Measurements from ENCODE around the gene NAPB. TPM values are rescaled to one million over a fixed set of nuclear protein-coding genes. Genes with fewer than 3 reads are reported as not detected.

Gene NAPB
- total and polyA plus RNA-seq, 2 of the 8 experiments (the other 6 are each of a cell fraction or from before 2014, with no cell fraction given), result 6.2 to 12.3 TPM

DNA sequence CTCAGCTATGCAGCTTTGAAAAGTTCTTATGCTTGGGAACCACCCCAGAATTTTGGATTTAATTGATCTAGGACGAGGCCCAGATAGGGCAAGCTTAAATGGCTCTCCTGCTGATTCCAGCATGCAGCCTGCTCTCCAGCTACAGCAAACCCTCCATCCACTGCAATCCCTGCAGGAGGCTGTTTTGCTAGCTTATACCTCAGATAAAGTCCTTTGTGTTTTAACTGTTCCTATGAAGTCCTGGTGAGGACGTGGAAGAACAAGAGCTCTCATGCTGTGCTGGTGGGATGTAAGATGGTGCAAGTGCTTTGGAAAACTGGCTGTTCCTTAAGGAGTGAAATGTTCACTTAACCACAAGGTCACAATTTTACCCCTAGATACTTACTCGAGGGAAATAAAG is 96.2 kb downstream of the NAPB start:
- Histone ChIP-seq H4K20me1 (replicated peaks in 1 of 2; ENCODE audit: control insufficient read depth in 1 of 2, insufficient read depth in 2 of 2, low read length in 2 of 2) (no peaks in the 10 kb centered on the region), H2AK5ac (ENCODE audit: low read depth, low read length) (no peak overlapping the region), H3K27ac (ENCODE audit: low read depth, low read length) (no peak overlapping the region), H2BK120ac (replicated peaks; ENCODE audit: low read depth, low read length) (no peak overlapping the region), H3K56ac (replicated peaks; ENCODE audit: insufficient read length, low read depth, low read length) (no peak overlapping the region), H3K4me1 (replicated peaks in 1 of 4; ENCODE audit: control insufficient read depth in 3 of 4, insufficient read depth in 4 of 4, low read length in 3 of 4) (peaks cover 0 to 6% (median under 1%) of the 10 kb centered on the region in 4 experiments; a peak in 1 of 7 replicates), H2AFZ (ENCODE audit: low read length) (no peak overlapping the region), H2BK5ac (ENCODE audit: low read depth, low read length) (no peak overlapping the region), H2BK20ac (ENCODE audit: low read length) (no peak overlapping the region), H3K9ac (replicated peaks in 1 of 4; ENCODE audit: extremely low read depth in 1 of 4, low read depth in 3 of 4, low read length in 3 of 4) (no peak overlapping the region), H4K8ac (ENCODE audit: extremely low read depth, insufficient read depth, low read length) (no peak overlapping the region), H2BK15ac (ENCODE audit: low read length) (no peak overlapping the region), H3K27me3 (replicated peaks in 1 of 4; ENCODE audit: control insufficient read depth in 3 of 4, extremely low read depth in 1 of 4, insufficient read depth in 3 of 4, low read length in 3 of 4) (no peaks in the 10 kb centered on the region), H3K18ac (ENCODE audit: extremely low read depth, low read length) (no peak overlapping the region), H3K23ac (ENCODE audit: insufficient read length) (no peak overlapping the region), H3K4me3 (ENCODE audit: extremely low read depth in 1 of 4, insufficient read depth in 2 of 4, low read depth in 3 of 4, low read length in 4 of 4) (no peak overlapping the region), H4K91ac (replicated peaks; ENCODE audit: insufficient read length, low read length) (no peak overlapping the region), H3K79me2 (ENCODE audit: control insufficient read depth in 1 of 2, insufficient read depth in 2 of 2, low read length in 2 of 2) (no peaks in the 10 kb centered on the region), H2BK12ac (ENCODE audit: low read depth, low read length) (no peak overlapping the region), H3K4ac (replicated peaks; ENCODE audit: insufficient read length, low read depth, low read length) (no peak overlapping the region), H3K23me2 (ENCODE audit: low read depth, low read length) (no peaks in the 10 kb centered on the region), H3K14ac (ENCODE audit: insufficient read length) (no peak overlapping the region), H3K4me2 (ENCODE audit: insufficient read depth in 1 of 2, low read depth in 2 of 2, low read length in 2 of 2) (no peak overlapping the region), H4K5ac (ENCODE audit: insufficient read length, low read depth, low read length) (no peak overlapping the region), H3K79me1 (ENCODE audit: low read depth, low read length) (no peaks in the 10 kb centered on the region), H3K9me3 (ENCODE audit: insufficient read depth in 2 of 2, low read depth in 1 of 2, low read length in 1 of 2) (peaks cover 0 to 11% of the 10 kb centered on the region in 2 experiments; a peak in 3 of 4 replicates), H3K36me3 (ENCODE audit: control insufficient read depth in 2 of 4, insufficient read depth in 4 of 4, low read length in 3 of 4) (no peaks in the 10 kb centered on the region)
- ChIA-PET CTCF (ENCODE audit: partially characterized antibody) (interaction anchor here (0.6 to 2.1 kb wide), 8 partner anchors 9 to 351 kb away, joined by 3 to 19 read pairs (median 4); no protein-coding TSS in a partner anchor), POLR2A (ENCODE audit: partially characterized antibody) (no interaction called here)
- no peak for DNase-seq (ENCODE audit: low read depth in 1 of 2, low spot score in 2 of 2)
- 71% methylated on average over 3 of the region's 3 CpGs; no CpG with 5 or more reads in 1 of the 2 experiments for WGBS, 2 experiments (ENCODE audit: extremely low coverage in 1 of 2, insufficient coverage in 1 of 2, insufficient read length in 1 of 2, insufficient replicate concordance in 2 of 2, low coverage in 1 of 2, low lambda C conversion rate in 2 of 2, missing lambda C conversion rate in 1 of 2)
- no peak for FAIRE-seq
- TF ChIP-seq TBP (IDR thresholded peaks at IDR 0.05; ENCODE audit: low read depth, low read length) (no peak), SP1 (IDR thresholded peaks at IDR 0.05; ENCODE audit: low read depth, low read length) (no peak), MAFK (IDR thresholded peaks at IDR 0.05; ENCODE audit: low read depth, low read length) (no peak)

Small RNA genes lying within 50 kb of the gene (small RNA-seq; reads per million reads assigned to genes)
- gene RF00019 (ENCODE audit: insufficient read depth) (not detected), gene RNA5SP479 (ENCODE audit: insufficient read depth) (not detected)

Other genes starting within 250 kb of the NAPB start
- 20.4 and 23.1 TPM in 2 replicates for gene NXT1, start 70.7 kb downstream of the NAPB start, total RNA-seq (2021; fragmentation: NEBNext Ultra II Directional; extraction: Animal tissue kit (Norgen Biotek cat#: 25700))
- 24.3 and 26.5 TPM in 2 replicates for gene NXT1, start 70.7 kb downstream of the NAPB start, polyA plus RNA-seq (2011; rRNA removed)
- 11.9 and 14.5 TPM in 2 replicates for gene GZF1, start 59.3 kb downstream of the NAPB start, total RNA-seq (2021; fragmentation: NEBNext Ultra II Directional; extraction: Animal tissue kit (Norgen Biotek cat#: 25700))
- 8.2 and 16.2 TPM in 2 replicates for gene GZF1, start 59.3 kb downstream of the NAPB start, polyA plus RNA-seq (2011; rRNA removed)
- gene CSTL1, start 18.2 kb upstream of the NAPB start, total RNA-seq (2021; fragmentation: NEBNext Ultra II Directional; extraction: Animal tissue kit (Norgen Biotek cat#: 25700)), result not detected in 2 replicates
- gene CSTL1, start 18.2 kb upstream of the NAPB start, polyA plus RNA-seq (2011; rRNA removed), result not detected in 2 replicates
- gene CST11, start 31.4 kb upstream of the NAPB start, total RNA-seq (2021; fragmentation: NEBNext Ultra II Directional; extraction: Animal tissue kit (Norgen Biotek cat#: 25700)), result not detected in 2 replicates
- gene CST11, start 31.4 kb upstream of the NAPB start, polyA plus RNA-seq (2011; rRNA removed), result 0.72 and 2.0 TPM in 2 replicates
- not detected in 2 replicates for gene CST8, start 69.6 kb upstream of the NAPB start, total RNA-seq (2021; fragmentation: NEBNext Ultra II Directional; extraction: Animal tissue kit (Norgen Biotek cat#: 25700))
- not detected in 2 replicates for gene CST8, start 69.6 kb upstream of the NAPB start, polyA plus RNA-seq (2011; rRNA removed)
- gene CST9L, start 147.0 kb upstream of the NAPB start, total RNA-seq (2021; fragmentation: NEBNext Ultra II Directional; extraction: Animal tissue kit (Norgen Biotek cat#: 25700)), result not detected in 2 replicates
- not detected in 2 replicates for gene CST9L, start 147.0 kb upstream of the NAPB start, polyA plus RNA-seq (2011; rRNA removed)
- 0.19 TPM in 1 of 2 replicates, not detected in the other for gene CST9, start 184.4 kb upstream of the NAPB start, total RNA-seq (2021; fragmentation: NEBNext Ultra II Directional; extraction: Animal tissue kit (Norgen Biotek cat#: 25700))
- 0.05 and 0.08 TPM in 2 replicates for gene CST9, start 184.4 kb upstream of the NAPB start, polyA plus RNA-seq (2011; rRNA removed)
- 53.2 and 58.1 TPM in 2 replicates for gene CST3, start 216.5 kb upstream of the NAPB start, total RNA-seq (2021; fragmentation: NEBNext Ultra II Directional; extraction: Animal tissue kit (Norgen Biotek cat#: 25700))
- 184 and 185 TPM in 2 replicates for gene CST3, start 216.5 kb upstream of the NAPB start, polyA plus RNA-seq (2011; rRNA removed)